ENCODE data around the gene TGFBRAP1.

TGFBRAP1 gene

DNA sequence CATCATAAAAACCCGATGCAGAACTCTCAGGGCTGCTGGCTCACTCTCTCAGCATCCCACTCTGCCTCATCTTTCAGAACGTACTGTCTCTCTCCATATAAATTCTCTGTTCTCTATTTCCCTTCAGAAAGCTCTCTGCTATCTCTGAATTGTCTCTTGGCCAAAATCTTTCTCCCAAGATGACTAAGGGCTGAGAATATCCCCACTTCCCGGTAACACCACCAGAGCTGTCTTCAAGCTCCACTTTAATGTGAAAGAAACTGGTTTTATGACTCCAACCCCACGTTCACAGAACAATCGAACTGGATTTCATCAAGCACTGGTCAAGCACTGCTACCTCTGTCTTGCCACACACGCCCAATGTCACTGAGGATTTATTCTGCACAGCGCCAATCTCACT lies 22.4 kb downstream of the TGFBRAP1 start:
- TF ChIP-seq, protein P1, sequence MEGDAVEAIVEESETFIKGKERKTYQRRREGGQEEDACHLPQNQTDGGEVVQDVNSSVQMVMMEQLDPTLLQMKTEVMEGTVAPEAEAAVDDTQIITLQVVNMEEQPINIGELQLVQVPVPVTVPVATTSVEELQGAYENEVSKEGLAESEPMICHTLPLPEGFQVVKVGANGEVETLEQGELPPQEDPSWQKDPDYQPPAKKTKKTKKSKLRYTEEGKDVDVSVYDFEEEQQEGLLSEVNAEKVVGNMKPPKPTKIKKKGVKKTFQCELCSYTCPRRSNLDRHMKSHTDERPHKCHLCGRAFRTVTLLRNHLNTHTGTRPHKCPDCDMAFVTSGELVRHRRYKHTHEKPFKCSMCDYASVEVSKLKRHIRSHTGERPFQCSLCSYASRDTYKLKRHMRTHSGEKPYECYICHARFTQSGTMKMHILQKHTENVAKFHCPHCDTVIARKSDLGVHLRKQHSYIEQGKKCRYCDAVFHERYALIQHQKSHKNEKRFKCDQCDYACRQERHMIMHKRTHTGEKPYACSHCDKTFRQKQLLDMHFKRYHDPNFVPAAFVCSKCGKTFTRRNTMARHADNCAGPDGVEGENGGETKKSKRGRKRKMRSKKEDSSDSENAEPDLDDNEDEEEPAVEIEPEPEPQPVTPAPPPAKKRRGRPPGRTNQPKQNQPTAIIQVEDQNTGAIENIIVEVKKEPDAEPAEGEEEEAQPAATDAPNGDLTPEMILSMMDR (IDR thresholded peaks at IDR 0.05; ENCODE audit: low read length, missing control alignments): no peak
- peak; percentile 39 for DNase-seq (ENCODE audit: low read depth)
- H3K4me3 ChIP-seq (replicated peaks; ENCODE audit: low read depth, low read length): no peak overlapping the region

DNA sequence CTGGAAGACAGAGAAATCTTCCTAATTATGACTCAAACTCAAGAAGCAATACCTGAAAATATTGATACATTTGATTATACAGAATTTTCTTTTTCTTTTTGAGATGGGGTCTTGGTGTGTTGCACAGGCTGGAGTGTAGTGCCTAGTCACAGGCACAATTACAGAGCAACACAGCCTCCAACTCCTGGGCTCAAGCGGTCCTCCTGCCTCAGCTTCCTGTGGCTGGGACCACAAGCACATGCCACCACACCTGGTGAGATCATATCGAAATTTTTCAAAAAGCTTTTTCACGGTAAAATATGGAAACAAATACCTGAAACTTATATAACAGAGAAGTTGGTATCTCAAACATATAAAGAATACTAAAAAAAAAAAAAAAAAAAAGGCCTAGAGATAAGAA lies 27.9 kb downstream of the TGFBRAP1 start:
- TF ChIP-seq, protein P1 (IDR thresholded peaks at IDR 0.05; ENCODE audit: low read length, missing control alignments): no peak
- H3K4me3 ChIP-seq (replicated peaks; ENCODE audit: low read depth, low read length): no peak overlapping the region
- no peak for DNase-seq (ENCODE audit: low read depth)

DNA sequence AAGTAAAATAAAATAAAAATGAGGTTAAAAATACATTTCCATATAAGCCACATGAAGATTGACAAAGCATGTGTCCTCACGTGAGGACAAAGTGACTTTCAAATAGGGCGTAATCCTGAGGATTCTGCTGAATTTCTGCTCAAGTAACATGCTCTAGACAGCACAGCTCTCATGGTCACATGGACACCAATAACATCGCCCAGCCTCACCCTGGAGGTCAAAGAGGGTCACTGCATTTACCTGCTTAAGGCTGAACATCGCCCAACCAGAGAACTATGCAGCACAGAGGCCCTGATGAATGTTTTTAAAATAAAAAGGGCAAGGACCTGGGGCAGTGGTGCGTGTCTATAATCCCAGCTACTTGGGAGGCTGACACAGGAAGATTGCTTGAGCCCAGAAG lies 30.2 kb downstream of the TGFBRAP1 start:
- DNase-seq (ENCODE audit: low read depth): no peak
- TF ChIP-seq, protein P1 (IDR thresholded peaks at IDR 0.05; ENCODE audit: low read length, missing control alignments): no peak

DNA sequence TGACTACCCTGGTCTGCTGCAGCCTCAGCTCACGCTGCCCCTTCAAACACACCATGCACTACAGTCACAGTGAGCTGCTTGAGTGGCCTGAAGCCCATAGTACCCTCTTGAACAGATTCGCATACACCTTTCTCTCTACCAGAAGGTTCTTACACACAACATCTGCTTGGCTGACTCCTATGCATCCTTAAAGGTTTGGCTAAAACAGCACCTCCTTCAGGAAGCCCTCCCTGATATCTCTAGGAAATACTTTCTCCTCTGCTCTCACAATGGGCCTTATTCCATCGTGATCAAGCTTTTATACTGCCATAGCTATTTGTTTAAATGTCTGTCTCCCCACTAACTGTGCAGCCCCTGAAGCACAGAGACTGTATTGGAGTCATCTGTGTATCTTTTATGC lies 31.5 kb downstream of the TGFBRAP1 start:
- H3K4me3 ChIP-seq (replicated peaks; ENCODE audit: low read depth, low read length): no peak overlapping the region
- TF ChIP-seq, protein P1 (IDR thresholded peaks at IDR 0.05; ENCODE audit: low read length, missing control alignments): no peak
- no peak for DNase-seq (ENCODE audit: low read depth)

More for the DNA sequence above, 30.2 kb downstream of the TGFBRAP1 start:
- no peak overlapping the region for H3K4me3 ChIP-seq (replicated peaks; ENCODE audit: low read depth, low read length)

DNA sequence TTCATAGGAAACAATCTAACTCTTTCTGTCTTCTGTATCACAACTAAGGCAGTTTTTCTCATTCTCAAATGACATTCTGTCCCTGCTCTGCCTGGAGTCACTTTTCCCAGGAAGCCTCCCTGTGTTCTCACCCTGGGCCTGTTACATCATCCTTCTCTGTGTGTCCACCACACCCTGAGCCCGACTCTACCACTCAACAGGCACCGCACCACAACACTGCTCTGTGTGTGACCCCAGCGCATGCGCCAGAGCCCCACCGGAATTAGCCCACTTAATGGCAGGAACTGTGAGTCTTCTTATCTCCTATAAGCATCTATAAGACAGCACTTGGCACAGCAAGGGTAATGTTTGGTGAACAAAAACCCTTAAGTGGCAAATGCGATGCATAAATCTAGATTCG lies 32.3 kb downstream of the TGFBRAP1 start:
- TF ChIP-seq, protein P1 (IDR thresholded peaks at IDR 0.05; ENCODE audit: low read length, missing control alignments): no peak
- no peak overlapping the region for H3K4me3 ChIP-seq (replicated peaks; ENCODE audit: low read depth, low read length)
- DNase-seq (ENCODE audit: low read depth): no peak

DNA sequence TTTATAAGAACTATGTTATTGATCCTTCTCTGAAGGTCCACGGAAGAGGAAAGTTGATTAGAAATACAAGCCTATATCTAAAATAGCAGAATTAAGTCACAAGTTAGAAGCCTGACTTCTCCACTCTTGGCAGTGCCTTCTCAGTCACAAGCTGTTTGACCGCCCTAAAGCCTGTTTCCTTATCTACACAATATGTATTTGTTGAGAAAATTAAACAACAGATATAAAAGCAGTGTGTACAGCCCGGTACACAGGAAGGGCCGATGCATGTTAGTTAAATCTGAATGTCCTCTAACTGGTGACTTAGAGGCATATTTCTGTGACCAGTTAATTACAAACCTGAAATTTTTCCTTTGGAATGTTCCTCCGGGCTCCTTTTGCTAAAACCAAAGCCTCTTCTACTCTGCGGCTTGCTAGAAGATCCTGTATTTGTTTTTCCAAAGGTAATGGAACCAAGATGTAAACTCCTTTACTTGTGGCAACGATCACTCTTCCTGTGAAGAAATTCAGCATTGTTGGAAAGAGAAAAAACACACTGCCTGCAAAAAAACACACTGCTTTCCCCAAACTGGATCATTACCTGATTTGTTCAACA lies 33.4 kb downstream of the TGFBRAP1 start:
- TF ChIP-seq, protein P1 (IDR thresholded peaks at IDR 0.05; ENCODE audit: low read length, missing control alignments): no peak
- H3K4me3 ChIP-seq (replicated peaks; ENCODE audit: low read depth, low read length): no peak overlapping the region

DNA sequence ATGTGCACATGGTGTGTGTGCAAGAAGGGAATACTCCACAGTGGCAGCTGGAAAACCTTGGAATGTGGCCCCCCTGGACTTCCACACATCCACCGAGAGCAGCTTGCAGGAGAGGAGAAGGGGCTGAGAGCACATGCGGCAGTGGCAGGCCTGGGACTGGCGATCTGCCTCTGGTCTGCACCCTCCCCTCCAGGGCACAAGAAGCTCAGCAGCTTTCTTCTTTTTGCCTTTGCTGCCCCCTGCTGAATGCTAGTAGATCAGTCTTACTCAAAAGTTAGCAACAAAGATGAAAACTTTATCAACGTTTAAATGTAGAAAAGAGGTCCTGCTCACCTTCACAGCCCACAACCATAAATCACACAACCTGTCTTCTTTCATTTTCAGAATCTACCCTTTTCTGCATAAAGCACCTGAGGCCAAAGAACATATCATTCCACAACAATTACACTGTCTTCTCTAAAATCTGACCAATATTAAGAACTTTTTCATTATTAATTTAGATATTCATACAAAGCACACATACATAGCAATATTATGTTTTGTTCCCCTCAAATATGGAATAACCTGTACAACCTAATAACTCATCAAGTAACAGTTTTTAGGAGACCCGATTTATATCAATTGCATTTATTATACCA lies 34.6 kb downstream of the TGFBRAP1 start:
- TF ChIP-seq, protein P1 (IDR thresholded peaks at IDR 0.05; ENCODE audit: low read length, missing control alignments): peak; percentile 74
- DNase-seq (ENCODE audit: low read depth): peak; percentile 78
- H3K4me3 ChIP-seq (replicated peaks; ENCODE audit: low read depth, low read length): no peak overlapping the region

More for the DNA sequence above, 33.4 kb downstream of the TGFBRAP1 start:
- no peak for DNase-seq (ENCODE audit: low read depth)
